Sigmoid colon (tissue), 3 donors: Measurements from ENCODE around the gene SCAMP1.

Experiments used
- CTCF ChIP-seq, 4 experiments: fragments of 450-650 bp in 3 of 4; fragments of 200-600 bp in 1 of 4; IDR thresholded peaks; one replicate each; pipeline ENCODE4 v1.5.1; 2016 to 2019; ENCODE audit warnings: antibody characterized with exemption in 4 of 4, mild to moderate bottlenecking in 3 of 4, moderate library complexity in 2 of 4
- POLR2A ChIP-seq, 2 donors: fragments of 450-650 bp; IDR thresholded peaks; one replicate each; pipeline ENCODE4 v1.6.1; 2016; ENCODE audit warnings: antibody characterized with exemption in 2 of 2, mild to moderate bottlenecking in 2 of 2, moderate library complexity in 2 of 2

- TF ChIP-seq CTCF (IDR thresholded peaks at IDR 0.05), result no peak
- no peak for TF ChIP-seq POLR2A (IDR thresholded peaks at IDR 0.05)
These were observed 70.4 kb downstream of the SCAMP1 start for GRCh38 chr5:78430866-78431265.
